Vagina (tissue), 2 donors: ENCODE data around the gene ADAMTS6. TPM values are rescaled to one million over a fixed set of nuclear protein-coding genes. Genes with fewer than 3 reads are reported as not detected.

Experiments
- DNase-seq, 2 donors: peaks; one replicate each; pipeline ENCODE4 v3.0.0-alpha.2; 2017; ENCODE audit errors: extremely low spot score in 2 of 2
- H3K27ac ChIP-seq: fragments of 200-600 bp; sonication (generic); one replicate; pipeline ENCODE4 v1.5.1; 2019
- H3K27me3 ChIP-seq: fragments of 200-600 bp; sonication (generic); one replicate; pipeline ENCODE4 v1.5.1; 2019
- H3K36me3 ChIP-seq, 2 donors: fragments of 200-600 bp; sonication (generic); one replicate each; pipeline ENCODE4 v1.5.1; 2017 to 2019
- H3K4me1 ChIP-seq: fragments of 200-600 bp; sonication (generic); one replicate; pipeline ENCODE4 v1.5.1; 2019
- H3K4me3 ChIP-seq, 2 donors: fragments of 200-600 bp; sonication (generic); 1 replicate in 1 of 2; 2 replicates in 1 of 2; pipeline ENCODE4 v1.5.1; 2016 to 2019
- H3K9me3 ChIP-seq: fragments of 200-600 bp; sonication (generic); one replicate; pipeline ENCODE4 v1.5.1; 2019
- CTCF ChIP-seq, 3 experiments: fragments of 450-650 bp in 2 of 3; fragments of 200-600 bp in 1 of 3; sonication (generic) in 1 of 3; IDR thresholded peaks; one replicate each; pipeline ENCODE4 v1.5.1; 2017 to 2019; ENCODE audit warnings: antibody characterized with exemption in 3 of 3, mild to moderate bottlenecking in 2 of 3, moderate library complexity in 2 of 3
- POLR2A ChIP-seq, 2 donors: fragments of 450-650 bp; IDR thresholded peaks; one replicate each; pipeline ENCODE4 v1.6.1; 2017; ENCODE audit warnings: antibody characterized with exemption in 2 of 2, mild to moderate bottlenecking in 2 of 2, moderate library complexity in 2 of 2
- POLR2AphosphoS5 ChIP-seq, 2 donors: sonication (generic); formaldehyde crosslinking; IDR thresholded peaks; one replicate each; pipeline ENCODE4 v1.9.0; 2017; ENCODE audit warnings: antibody characterized with exemption in 2 of 2, mild to moderate bottlenecking in 2 of 2, low read depth in 1 of 2; ENCODE audit not compliant: insufficient read depth in 1 of 2
- intact Hi-C: fragments of 100-400 bp; cut with DNase I; formaldehyde crosslinking; loops from one replicate; pipeline ENCODE4 v1.15.1; 2023
- total RNA-seq: library from RNA; depleted of rRNA; stranded (reverse); fragments of >200 nt; gene quantifications from one replicate; pipeline ENCODE4 v1.2.3, GENCODE V29; 2016

The ADAMTS6 gene
- total RNA-seq, 1 donor from 2014 or later: 1.5 TPM

- Histone ChIP-seq H3K4me3 (no peak overlapping the region), H3K9me3 (no peaks in the 10 kb centered on the region), H3K27me3 (no peaks in the 10 kb centered on the region), H3K4me1 (no peaks in the 10 kb centered on the region), H3K27ac (no peak overlapping the region), H3K36me3 (no peaks in the 10 kb centered on the region)
- DNase-seq: no peak
- intact Hi-C loops: no loop called here
- TF ChIP-seq POLR2A (IDR thresholded peaks at IDR 0.05): no peak
- no peak for TF ChIP-seq CTCF (IDR thresholded peaks at IDR 0.05)
Observed at GRCh38 chr5:65288657-65289056, 193.1 kb downstream of the ADAMTS6 start.

GRCh38 chr5:65279603-65280002 is 202.1 kb downstream of the ADAMTS6 start:
- H3K27me3 ChIP-seq: no peaks in the 10 kb centered on the region
- no peaks in the 10 kb centered on the region for H3K9me3 ChIP-seq
- H3K36me3 ChIP-seq: no peaks in the 10 kb centered on the region
- H3K4me3 ChIP-seq: no peak overlapping the region
- H3K4me1 ChIP-seq: no peaks in the 10 kb centered on the region
- DNase-seq: no peak
- H3K27ac ChIP-seq: no peak overlapping the region
- intact Hi-C loops: no loop called here
- TF ChIP-seq POLR2AphosphoS5 (IDR thresholded peaks at IDR 0.05; ENCODE audit: insufficient read depth in 1 of 2, low read depth in 1 of 2) (no peak), CTCF (IDR thresholded peaks at IDR 0.05) (no peak), POLR2A (IDR thresholded peaks at IDR 0.05) (no peak)

GRCh38 chr5:65276178-65276890 is 205.4 kb downstream of the ADAMTS6 start:
- no peaks in the 10 kb centered on the region for H3K4me1 ChIP-seq
- H3K27me3 ChIP-seq: no peaks in the 10 kb centered on the region
- no peak overlapping the region for H3K4me3 ChIP-seq
- no peaks in the 10 kb centered on the region for H3K9me3 ChIP-seq
- TF ChIP-seq POLR2AphosphoS5 (IDR thresholded peaks at IDR 0.05; ENCODE audit: insufficient read depth in 1 of 2, low read depth in 1 of 2) (no peak), POLR2A (IDR thresholded peaks at IDR 0.05) (no peak), CTCF (IDR thresholded peaks at IDR 0.05) (no peak)
- intact Hi-C loops: no loop called here
- H3K36me3 ChIP-seq: no peaks in the 10 kb centered on the region
- no peak overlapping the region for H3K27ac ChIP-seq
- no peak for DNase-seq

- Histone ChIP-seq H3K27me3 (no peaks in the 10 kb centered on the region), H3K4me3 (no peak overlapping the region), H3K9me3 (no peaks in the 10 kb centered on the region), H3K27ac (no peak overlapping the region), H3K4me1 (no peaks in the 10 kb centered on the region), H3K36me3 (no peaks in the 10 kb centered on the region)
- intact Hi-C loops: no loop called here
- TF ChIP-seq POLR2AphosphoS5 (IDR thresholded peaks at IDR 0.05; ENCODE audit: insufficient read depth in 1 of 2, low read depth in 1 of 2): no peak
- TF ChIP-seq POLR2A (IDR thresholded peaks at IDR 0.05): no peak
- TF ChIP-seq CTCF (IDR thresholded peaks at IDR 0.05): no peak
- DNase-seq: no peak
Observed at GRCh38 chr5:65271906-65272305, 209.8 kb downstream of the ADAMTS6 start.

- TF ChIP-seq CTCF (IDR thresholded peaks at IDR 0.05) (no peak), POLR2AphosphoS5 (IDR thresholded peaks at IDR 0.05; ENCODE audit: insufficient read depth in 1 of 2, low read depth in 1 of 2) (no peak), POLR2A (IDR thresholded peaks at IDR 0.05) (no peak)
- H3K4me3 ChIP-seq: no peak overlapping the region
- no peaks in the 10 kb centered on the region for H3K9me3 ChIP-seq
- no peak for DNase-seq
- H3K36me3 ChIP-seq: no peaks in the 10 kb centered on the region
- H3K27me3 ChIP-seq: no peaks in the 10 kb centered on the region
- intact Hi-C loops: no loop called here
- no peak overlapping the region for H3K27ac ChIP-seq
- no peaks in the 10 kb centered on the region for H3K4me1 ChIP-seq
Observed at GRCh38 chr5:65268525-65268924, 213.2 kb downstream of the ADAMTS6 start.
